Nephron (organoid): Measurements from ENCODE around the gene SIGLEC7.
A peak's percentile ranks its signal among the peaks of the same experiment; 100 is the strongest.

Experiments used
- H3K27ac Mint-ChIP-seq, 3 experiments: 2 replicates each; pipeline ENCODE4 v1.8.0; 2020; ENCODE audit warnings: mixed read lengths in 3 of 3, mild to moderate bottlenecking in 2 of 3, moderate library complexity in 1 of 3
- H3K27me3 Mint-ChIP-seq: 2 replicates; pipeline ENCODE4 v1.8.0; 2021; ENCODE audit warnings: low read depth, mild to moderate bottlenecking, moderate library complexity, mixed read lengths
- H3K36me3 Mint-ChIP-seq: 2 replicates; pipeline ENCODE4 v1.8.0; 2020; ENCODE audit warnings: low read depth, mixed read lengths
- H3K4me1 Mint-ChIP-seq: 2 replicates; pipeline ENCODE4 v1.8.0; 2020; ENCODE audit warnings: mixed read lengths
- H3K4me3 Mint-ChIP-seq, 3 experiments: 2 replicates each; pipeline ENCODE4 v1.8.0; 2020; ENCODE audit warnings: mild to moderate bottlenecking in 3 of 3, mixed read lengths in 3 of 3, moderate library complexity in 2 of 3
- H3K9me3 Mint-ChIP-seq: 2 replicates; pipeline ENCODE4 v1.8.0; 2020; ENCODE audit warnings: mixed read lengths
- TF ChIP-seq, protein P1 (sequence below), 3 experiments: fragments of 200-600 bp; sonication (generic); IDR thresholded peaks; one replicate each; pipeline ENCODE4 v1.5.0; 2021; ENCODE audit warnings: antibody characterized with exemption in 3 of 3; ENCODE audit not compliant: unreplicated experiment in 3 of 3

The SIGLEC7 gene

DNA sequence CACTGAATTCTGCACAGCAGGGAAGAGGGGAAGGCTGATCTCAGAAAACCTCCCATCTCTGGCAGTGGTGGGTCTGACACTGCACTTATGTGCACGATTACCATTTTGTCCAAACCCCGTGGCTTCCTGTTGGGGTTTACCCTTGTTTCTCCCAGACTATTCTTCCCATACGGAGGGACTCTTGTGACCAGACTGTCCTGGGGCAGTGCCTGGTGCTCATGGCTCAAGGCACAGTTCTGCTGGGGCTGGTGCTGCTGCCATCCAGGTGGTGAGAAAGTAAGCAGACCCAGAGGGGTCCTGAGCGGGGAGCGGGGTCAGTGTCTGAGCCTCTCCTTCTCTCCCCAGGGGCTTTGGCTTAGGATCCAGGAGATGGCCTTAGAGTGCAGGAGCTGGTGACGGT lies 22.5 kb upstream of the SIGLEC7 start:
- Mint-ChIP-seq H3K27ac (no peak overlapping the region), H3K27me3 (peaks cover 29% of the 10 kb centered on the region), H3K36me3 (no peaks in the 10 kb centered on the region), H3K4me3 (no peak overlapping the region), H3K4me1 (no peaks in the 10 kb centered on the region), H3K9me3 (no peaks in the 10 kb centered on the region)
- TF ChIP-seq, protein P1, sequence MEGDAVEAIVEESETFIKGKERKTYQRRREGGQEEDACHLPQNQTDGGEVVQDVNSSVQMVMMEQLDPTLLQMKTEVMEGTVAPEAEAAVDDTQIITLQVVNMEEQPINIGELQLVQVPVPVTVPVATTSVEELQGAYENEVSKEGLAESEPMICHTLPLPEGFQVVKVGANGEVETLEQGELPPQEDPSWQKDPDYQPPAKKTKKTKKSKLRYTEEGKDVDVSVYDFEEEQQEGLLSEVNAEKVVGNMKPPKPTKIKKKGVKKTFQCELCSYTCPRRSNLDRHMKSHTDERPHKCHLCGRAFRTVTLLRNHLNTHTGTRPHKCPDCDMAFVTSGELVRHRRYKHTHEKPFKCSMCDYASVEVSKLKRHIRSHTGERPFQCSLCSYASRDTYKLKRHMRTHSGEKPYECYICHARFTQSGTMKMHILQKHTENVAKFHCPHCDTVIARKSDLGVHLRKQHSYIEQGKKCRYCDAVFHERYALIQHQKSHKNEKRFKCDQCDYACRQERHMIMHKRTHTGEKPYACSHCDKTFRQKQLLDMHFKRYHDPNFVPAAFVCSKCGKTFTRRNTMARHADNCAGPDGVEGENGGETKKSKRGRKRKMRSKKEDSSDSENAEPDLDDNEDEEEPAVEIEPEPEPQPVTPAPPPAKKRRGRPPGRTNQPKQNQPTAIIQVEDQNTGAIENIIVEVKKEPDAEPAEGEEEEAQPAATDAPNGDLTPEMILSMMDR (IDR thresholded peaks at IDR 0.05; ENCODE audit: unreplicated experiment in 3 of 3) = no peak

DNA sequence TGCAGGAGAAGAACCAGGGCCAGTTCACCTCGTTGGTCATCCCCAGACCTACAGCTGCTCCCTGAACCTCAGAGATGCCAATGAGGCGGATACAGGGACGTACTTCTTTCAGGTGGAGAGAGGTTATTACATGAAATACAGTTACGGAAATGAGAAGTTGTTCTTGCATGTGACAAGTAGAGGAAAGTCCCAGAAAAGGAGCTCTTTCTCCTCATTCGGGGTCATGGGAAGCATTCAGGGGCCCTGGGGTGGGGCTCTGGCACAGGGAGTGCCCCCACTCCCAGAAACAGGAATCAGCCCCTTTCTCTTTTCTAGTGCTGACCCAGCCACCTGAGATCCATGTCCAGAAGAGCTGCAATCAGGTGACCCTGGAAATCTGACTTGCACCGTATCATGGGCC lies 21.9 kb upstream of the SIGLEC7 start:
- TF ChIP-seq, protein P1 (IDR thresholded peaks at IDR 0.05; ENCODE audit: unreplicated experiment in 3 of 3) = no peak
- H3K4me3 Mint-ChIP-seq = no peak overlapping the region
- no peaks in the 10 kb centered on the region for H3K4me1 Mint-ChIP-seq
- H3K36me3 Mint-ChIP-seq = no peaks in the 10 kb centered on the region
- H3K27ac Mint-ChIP-seq = no peak overlapping the region
- H3K9me3 Mint-ChIP-seq = no peaks in the 10 kb centered on the region
- peaks cover 29% of the 10 kb centered on the region for H3K27me3 Mint-ChIP-seq

DNA sequence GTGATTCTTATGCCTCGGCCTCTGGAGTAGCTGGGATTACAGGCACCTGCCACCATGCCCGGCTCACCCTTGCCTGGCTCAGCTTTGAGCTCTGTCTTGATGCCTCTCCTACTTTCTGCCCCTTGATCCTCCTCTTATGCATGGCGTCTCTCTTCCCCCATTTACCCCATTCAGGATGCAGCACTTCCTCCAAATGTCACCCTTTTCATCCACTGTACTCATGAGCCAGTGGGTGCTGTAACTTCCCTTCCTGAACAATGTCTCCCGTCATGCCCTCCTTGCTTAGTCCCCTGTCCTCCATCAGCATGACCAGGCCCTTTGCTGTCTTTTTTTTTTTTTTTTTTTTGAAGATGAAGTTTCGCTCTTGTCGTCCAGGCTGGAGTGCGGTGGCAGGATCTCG lies 20.8 kb upstream of the SIGLEC7 start:
- TF ChIP-seq, protein P1 (IDR thresholded peaks at IDR 0.05; ENCODE audit: unreplicated experiment in 3 of 3) = no peak
- Mint-ChIP-seq H3K4me1 (peaks cover under 1% of the 10 kb centered on the region), H3K9me3 (no peaks in the 10 kb centered on the region), H3K27me3 (peaks cover 26% of the 10 kb centered on the region), H3K27ac (no peak overlapping the region), H3K36me3 (no peaks in the 10 kb centered on the region), H3K4me3 (no peak overlapping the region)

DNA sequence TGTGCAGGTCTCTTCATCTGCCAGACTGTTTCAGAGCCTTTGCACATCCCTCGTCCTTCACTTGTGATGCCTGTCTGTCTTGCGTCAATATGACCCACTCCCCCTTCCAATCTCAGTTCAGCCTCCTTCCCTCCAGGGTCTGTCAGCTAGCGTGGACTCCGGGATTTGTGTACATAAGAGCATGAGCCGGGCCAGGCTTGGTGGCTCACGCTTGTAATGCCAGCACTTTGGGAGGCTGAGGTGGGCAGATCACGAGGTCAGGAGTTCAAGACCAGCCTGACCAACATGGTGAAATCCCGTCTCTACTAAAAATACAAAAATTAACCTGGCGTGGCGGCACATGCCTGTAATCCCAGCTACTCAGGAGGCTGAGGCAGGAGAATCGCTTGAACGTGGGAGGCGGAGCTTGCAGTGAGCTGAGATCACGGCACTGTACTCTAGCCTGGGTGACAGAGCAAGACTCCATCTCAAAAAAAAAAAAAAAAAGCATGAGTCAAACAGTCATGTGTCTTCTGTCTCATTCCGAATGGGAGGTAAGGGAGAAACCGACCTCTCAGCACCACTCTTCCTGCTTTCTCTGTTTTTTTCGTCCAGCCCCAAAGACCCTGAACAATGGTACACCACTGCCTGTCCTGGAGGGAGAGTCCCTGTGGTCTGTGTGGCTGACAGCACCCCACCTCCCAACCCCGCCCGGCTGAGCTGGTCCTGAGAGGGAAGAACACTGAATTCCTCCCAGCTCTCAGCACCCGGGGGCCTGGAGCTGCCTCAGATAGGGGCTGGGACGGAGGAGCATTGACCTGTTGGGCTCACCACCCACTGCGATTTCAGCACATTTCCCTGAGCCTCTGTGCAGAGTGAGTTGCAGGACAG lies 19.8 kb upstream of the SIGLEC7 start:
- Mint-ChIP-seq H3K9me3 (no peaks in the 10 kb centered on the region), H3K4me3 (no peak overlapping the region), H3K27ac (peak overlapping the region in 1 of 3 experiments; percentile 33), H3K27me3 (peaks cover 18% of the 10 kb centered on the region), H3K36me3 (no peaks in the 10 kb centered on the region), H3K4me1 (peaks cover 4% of the 10 kb centered on the region)
- TF ChIP-seq, protein P1 (IDR thresholded peaks at IDR 0.05; ENCODE audit: unreplicated experiment in 3 of 3) = no peak

DNA sequence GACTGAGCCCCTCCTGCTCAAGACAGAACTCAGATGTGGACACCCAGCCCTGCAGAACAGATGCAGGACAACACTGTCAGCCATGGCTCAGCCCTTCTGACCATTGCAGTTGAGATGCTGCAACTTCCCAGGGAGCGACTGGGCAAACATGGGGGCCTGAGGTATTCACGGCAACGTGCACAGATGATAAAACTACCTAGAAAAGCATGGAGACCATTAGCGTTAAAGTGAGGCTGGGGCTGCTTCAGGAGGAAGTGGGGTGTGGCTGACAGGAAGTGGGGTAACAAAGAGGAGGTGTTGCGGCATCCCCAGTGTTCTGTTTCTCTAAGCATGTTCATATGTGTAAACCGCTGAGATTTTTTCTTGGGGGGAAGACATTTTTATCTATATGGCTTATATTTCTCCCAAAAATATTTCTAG lies 18.7 kb upstream of the SIGLEC7 start:
- H3K9me3 Mint-ChIP-seq = no peaks in the 10 kb centered on the region

More for the DNA sequence above, 18.7 kb upstream of the SIGLEC7 start:
- Mint-ChIP-seq H3K36me3 (no peaks in the 10 kb centered on the region), H3K27ac (peak overlapping the region in 1 of 3 experiments; percentile 46), H3K4me3 (no peak overlapping the region), H3K27me3 (peaks cover 18% of the 10 kb centered on the region), H3K4me1 (peaks cover 12% of the 10 kb centered on the region)
- TF ChIP-seq, protein P1 (IDR thresholded peaks at IDR 0.05; ENCODE audit: unreplicated experiment in 3 of 3) = no peak
